HUES64 (cell line): ENCODE results near the gene DPPA4.
A peak's percentile ranks its signal among the peaks of the same experiment; 100 is the strongest.
"Not testable (repeated sequence)": the region's sequence is repeated elsewhere in the genome, so short reads cannot be mapped to it uniquely, and the experiment has no call there.

Experiments
- H3K27ac ChIP-seq: 2 replicates; pipeline ENCODE4 v1.7.0; 2013; ENCODE audit warnings: low read depth, low read length, inconsistent platforms
- H3K27me3 ChIP-seq: 2 replicates; pipeline ENCODE4 v1.6.1; 2013; ENCODE audit warnings: mild to moderate bottlenecking, low read length; ENCODE audit not compliant: insufficient read depth
- H3K36me3 ChIP-seq: 2 replicates; pipeline ENCODE4 v1.6.1; 2013; ENCODE audit warnings: mild to moderate bottlenecking, low read length; ENCODE audit not compliant: insufficient read depth
- H3K4me1 ChIP-seq: 2 replicates; pipeline ENCODE4 v1.6.1; 2013; ENCODE audit warnings: mild to moderate bottlenecking, low read length, moderate library complexity; ENCODE audit not compliant: insufficient read depth
- H3K4me3 ChIP-seq: 2 replicates; pipeline ENCODE4 v1.5.1; 2013; ENCODE audit warnings: mild to moderate bottlenecking, low read length, moderate library complexity
- H3K9ac ChIP-seq: 2 replicates; pipeline ENCODE4 v1.6.1; 2013; ENCODE audit warnings: mild to moderate bottlenecking, low read depth, low read length
- H3K9me3 ChIP-seq: 2 replicates; pipeline ENCODE4 v1.6.1; 2013; ENCODE audit warnings: low read depth, low read length; ENCODE audit not compliant: insufficient read depth
- WGBS: fragments of 150-250, 120-280 bp; methylation state at CpG from one replicate; pipeline ENCODE4 v1.1.7; 2013; ENCODE audit warnings: missing lambda C conversion rate; 5-methylcytosine and 5-hydroxymethylcytosine counted together

DPPA4 gene

DNA sequence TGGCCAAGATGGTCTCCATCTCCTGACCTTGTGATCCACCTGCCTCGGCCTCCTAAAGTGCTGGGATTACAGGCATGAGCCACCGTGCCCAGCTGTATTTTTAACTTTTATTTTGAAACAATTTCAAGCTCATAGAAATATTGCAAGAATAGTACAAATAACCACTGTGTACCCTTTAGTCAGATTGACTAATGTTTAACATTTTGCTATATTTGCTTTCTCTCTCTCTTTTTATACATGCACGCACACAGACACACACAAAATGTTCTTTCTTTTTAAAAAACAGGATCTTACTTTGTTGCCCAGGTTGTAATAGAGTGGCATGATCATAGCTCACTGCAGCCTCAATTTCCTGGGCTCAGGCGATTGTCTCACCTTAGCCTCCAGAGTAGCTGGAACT is 25.5 kb upstream of the DPPA4 start:
- Histone ChIP-seq H3K36me3 (0 out of 2 replicates have a peak, but pooled peaks cover 2% of the 10 kb centered on the region), H3K27me3 (no peaks in the 10 kb centered on the region), H3K4me3 (no peak overlapping the region), H3K4me1 (no peaks in the 10 kb centered on the region), H3K27ac (no peak overlapping the region), H3K9me3 (no peaks in the 10 kb centered on the region), H3K9ac (no peak overlapping the region)
- WGBS: 98% methylated on average over 4 of the region's 4 CpGs

DNA sequence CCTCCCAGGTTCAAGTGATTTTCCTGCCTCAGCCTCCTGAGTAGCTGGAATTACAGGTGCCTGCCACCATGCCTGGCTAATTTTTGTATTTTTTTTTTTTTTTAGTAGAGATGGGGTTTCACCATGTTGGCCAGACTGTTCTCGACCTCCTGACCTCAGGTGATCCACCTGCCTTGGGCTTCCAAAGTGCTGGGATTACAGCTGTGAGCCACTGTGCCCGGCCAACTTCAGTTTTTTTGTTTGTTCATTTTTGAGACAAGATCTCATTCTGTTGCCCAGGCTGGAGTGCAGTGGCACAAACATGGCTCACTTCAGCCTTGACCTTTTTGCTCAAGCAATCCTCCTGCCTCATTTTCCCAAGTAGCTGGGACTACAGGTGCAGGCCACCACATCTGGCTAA is 21.5 kb upstream of the DPPA4 start:
- not testable (repeated sequence) for H3K9me3 ChIP-seq, H3K36me3 ChIP-seq, H3K27ac ChIP-seq, H3K27me3 ChIP-seq, H3K4me3 ChIP-seq, H3K9ac ChIP-seq
- WGBS: 87% methylated on average over 2 of the region's 2 CpGs
- H3K4me1 ChIP-seq: peaks cover 33% of the 10 kb centered on the region

DNA sequence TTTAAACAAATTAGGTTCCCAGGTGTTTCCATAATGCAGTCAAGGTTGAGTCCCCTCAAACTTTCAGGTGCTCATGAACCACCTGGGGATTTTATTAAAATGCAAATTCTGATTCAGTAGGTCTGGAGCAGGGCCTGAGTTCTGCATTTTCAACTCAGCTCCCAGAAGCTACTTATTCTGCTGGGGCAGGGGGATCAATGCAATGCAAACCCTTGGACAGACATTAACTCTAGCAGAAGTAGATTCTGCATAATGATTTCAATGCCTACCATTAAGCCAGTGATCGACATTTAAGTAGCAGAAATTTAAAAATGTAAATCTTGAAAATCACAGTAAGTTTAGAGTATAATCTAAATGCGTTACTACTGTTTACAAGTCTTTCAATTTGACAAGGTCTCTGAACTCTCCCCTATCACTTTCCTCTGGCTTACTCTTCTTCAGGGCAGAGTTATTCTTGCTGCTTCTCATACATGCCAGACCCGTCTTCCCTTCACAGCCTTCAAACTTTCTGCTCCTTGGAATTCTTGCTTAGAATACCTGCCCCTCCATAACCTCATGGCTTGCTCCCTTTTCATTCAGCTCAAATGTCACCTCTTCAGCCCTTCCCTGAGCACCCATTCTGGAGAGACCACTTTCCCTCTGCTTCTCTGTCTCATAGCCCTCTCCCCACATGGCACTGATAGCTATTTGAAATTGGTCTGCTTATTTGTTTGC is 19.3 kb upstream of the DPPA4 start:
- no peaks in the 10 kb centered on the region for H3K27me3 ChIP-seq
- 8% methylated on average over 2 of the region's 3 CpGs for WGBS
- no peaks in the 10 kb centered on the region for H3K9me3 ChIP-seq
- peak overlapping the region; percentile 53 for H3K9ac ChIP-seq
- H3K27ac ChIP-seq: peak overlapping the region; percentile 97
- peaks cover 45% of the 10 kb centered on the region for H3K4me1 ChIP-seq
- peak overlapping the region; percentile 36 for H3K4me3 ChIP-seq
- peaks cover 19% of the 10 kb centered on the region; the same call in 1 of the 2 replicates for H3K36me3 ChIP-seq

DNA sequence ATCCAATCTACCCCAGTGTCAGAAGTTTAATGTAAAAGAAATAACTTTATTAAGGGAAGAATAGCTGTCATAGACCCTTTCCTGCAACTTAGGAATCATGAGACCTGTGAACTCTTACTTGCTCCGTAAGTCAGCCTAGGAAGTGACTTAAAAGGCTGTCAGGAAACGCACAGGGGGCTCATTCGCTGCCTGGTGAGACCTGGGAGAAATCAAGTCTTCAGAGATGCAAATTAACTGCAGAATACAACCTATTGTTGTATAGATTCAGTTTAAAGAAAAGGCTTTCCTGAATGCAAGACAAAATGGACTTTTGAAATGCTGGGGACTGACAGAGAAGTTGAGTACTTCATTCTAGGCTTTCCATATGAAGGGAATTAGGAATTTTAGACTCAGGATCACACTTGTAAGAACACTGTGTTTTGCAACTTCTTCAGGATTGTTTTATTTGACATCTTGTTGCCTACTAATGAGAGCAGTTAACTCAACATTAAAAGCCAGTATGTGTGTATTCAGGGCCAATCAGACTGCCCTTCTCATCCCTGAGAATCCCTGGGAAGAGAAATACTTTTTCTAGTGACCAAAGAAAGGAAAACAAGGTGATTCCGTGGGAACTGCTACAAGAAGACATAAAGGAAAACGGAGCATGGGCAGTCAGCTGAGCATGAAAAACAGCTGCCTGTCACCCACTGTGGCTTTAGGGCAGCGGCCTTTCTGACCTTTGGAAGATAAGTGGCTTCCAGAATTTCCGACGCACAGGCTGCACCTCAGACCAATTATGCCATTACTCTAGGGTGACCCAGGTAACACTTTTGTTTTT is 18.5 kb upstream of the DPPA4 start:
- H3K9ac ChIP-seq: peak overlapping the region; percentile 53
- WGBS: 2% methylated on average over 8 of the region's 8 CpGs
- H3K36me3 ChIP-seq: peaks cover 22% of the 10 kb centered on the region; the same call in 1 of the 2 replicates
- no peaks in the 10 kb centered on the region for H3K27me3 ChIP-seq
- H3K9me3 ChIP-seq: no peaks in the 10 kb centered on the region
- peak overlapping the region; percentile 36 for H3K4me3 ChIP-seq
- H3K4me1 ChIP-seq: peaks cover 45% of the 10 kb centered on the region
- H3K27ac ChIP-seq: peak overlapping the region; percentile 97

DNA sequence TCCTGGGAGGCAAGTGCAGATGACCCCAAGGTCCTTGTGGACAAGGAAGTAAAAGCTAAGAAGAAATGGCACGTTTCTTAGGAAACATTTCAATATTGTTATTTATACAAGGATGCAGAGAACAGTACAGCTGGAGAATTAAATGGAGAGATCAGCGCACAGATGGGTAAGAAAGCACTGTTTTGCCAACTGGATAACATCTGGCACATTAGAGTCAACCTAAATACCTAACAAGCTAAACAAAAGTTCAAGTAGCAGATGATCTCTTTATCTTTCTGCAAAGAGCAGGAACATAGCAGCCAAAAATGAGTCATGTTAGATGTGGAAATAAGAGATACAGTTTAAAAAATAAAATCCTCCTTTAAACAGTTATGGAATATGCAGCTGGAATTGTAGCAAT is 15.7 kb upstream of the DPPA4 start:
- no peak overlapping the region for H3K4me3 ChIP-seq
- H3K4me1 ChIP-seq: peaks cover 45% of the 10 kb centered on the region
- H3K27ac ChIP-seq: peak overlapping the region; percentile 97; the same call in 1 of the 2 replicates
- no peak overlapping the region for H3K9ac ChIP-seq
- 83% methylated on average over 2 of the region's 2 CpGs for WGBS
- H3K36me3 ChIP-seq: peaks cover 28% of the 10 kb centered on the region; the same call in 1 of the 2 replicates
- no peaks in the 10 kb centered on the region for H3K9me3 ChIP-seq
- H3K27me3 ChIP-seq: no peaks in the 10 kb centered on the region

DNA sequence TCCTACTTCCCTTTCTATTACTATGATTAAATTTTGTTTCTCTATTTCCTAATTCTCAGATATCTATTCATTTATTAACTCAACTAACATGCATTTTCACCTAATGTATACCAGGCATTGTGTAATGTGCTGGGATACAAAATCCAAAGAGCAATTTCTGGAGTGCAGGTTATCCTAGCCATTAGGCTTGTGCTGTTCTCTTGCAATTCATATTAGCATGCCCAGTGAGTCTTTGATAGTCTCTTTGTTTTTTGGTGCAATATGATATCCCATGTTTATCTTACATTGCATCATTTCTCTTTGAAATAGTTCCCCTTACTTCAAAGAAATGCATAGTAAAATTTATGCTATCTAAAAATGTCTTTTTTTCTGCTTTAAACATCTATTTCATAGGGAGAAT is 13.9 kb upstream of the DPPA4 start:
- Histone ChIP-seq H3K9me3 (no peaks in the 10 kb centered on the region), H3K4me1 (peaks cover 37% of the 10 kb centered on the region), H3K9ac (no peak overlapping the region), H3K36me3 (peaks cover 32% of the 10 kb centered on the region; the same call in 1 of the 2 replicates), H3K27ac (no peak overlapping the region), H3K4me3 (no peak overlapping the region), H3K27me3 (no peaks in the 10 kb centered on the region)

DNA sequence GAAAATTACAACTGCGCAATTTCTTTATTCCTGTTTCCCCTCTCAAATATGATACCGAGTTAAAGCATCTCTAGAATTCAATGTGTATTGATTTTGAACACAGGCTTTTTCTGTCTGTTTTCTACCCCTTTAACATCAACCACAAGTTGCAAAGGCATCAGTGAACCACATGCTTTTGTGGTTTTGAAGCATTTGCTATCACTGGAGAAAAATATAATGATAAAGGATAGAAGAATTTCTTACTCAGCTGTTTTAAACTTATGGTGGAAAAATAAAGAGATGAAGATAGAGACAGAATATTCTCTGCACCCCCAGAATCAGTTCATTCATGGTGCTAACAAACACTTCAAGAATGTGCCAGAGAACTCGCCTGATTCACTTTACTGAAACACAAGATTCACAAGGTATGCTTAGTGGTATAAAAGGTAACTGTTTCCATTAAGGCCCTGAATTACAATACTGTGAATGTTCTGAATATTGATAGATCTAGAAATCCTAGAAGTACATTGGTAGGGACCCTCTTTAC is 9.5 kb upstream of the DPPA4 start:
- WGBS: 80% methylated on average over 2 of the region's 3 CpGs
- H3K27ac ChIP-seq: no peak overlapping the region
- 0 out of 2 replicates have a peak, but pooled peaks cover 11% of the 10 kb centered on the region for H3K4me1 ChIP-seq
- H3K27me3 ChIP-seq: no peaks in the 10 kb centered on the region
- no peak overlapping the region for H3K9ac ChIP-seq
- no peaks in the 10 kb centered on the region for H3K9me3 ChIP-seq
- peaks cover 39% of the 10 kb centered on the region for H3K36me3 ChIP-seq
- H3K4me3 ChIP-seq: no peak overlapping the region

DNA sequence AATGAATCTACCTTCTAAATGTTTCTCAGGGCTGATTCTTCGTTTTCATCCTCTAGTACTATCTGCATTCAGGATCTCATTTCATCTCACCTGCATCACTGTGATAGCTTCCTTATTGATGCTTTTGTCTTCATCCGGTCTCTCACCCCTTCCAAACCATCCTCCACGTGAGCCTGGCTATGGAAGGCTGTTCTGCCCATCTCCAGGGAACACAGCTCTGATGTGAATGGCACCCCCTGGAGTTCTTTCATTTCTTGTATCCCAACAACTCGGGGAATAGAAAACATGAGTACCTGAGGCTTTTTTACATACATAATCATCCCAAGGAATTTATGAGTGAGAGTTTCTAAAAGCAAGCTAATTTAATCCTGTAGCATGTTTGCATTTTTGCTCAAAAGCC is 8.8 kb upstream of the DPPA4 start:
- H3K36me3 ChIP-seq: peaks cover 34% of the 10 kb centered on the region
- no peaks in the 10 kb centered on the region for H3K9me3 ChIP-seq
- WGBS: 57% methylated on average over 3 of the region's 4 CpGs
- H3K27ac ChIP-seq: no peak overlapping the region
- H3K9ac ChIP-seq: no peak overlapping the region
- H3K4me1 ChIP-seq: 0 out of 2 replicates have a peak, but pooled peaks cover 11% of the 10 kb centered on the region
- no peak overlapping the region for H3K4me3 ChIP-seq
- H3K27me3 ChIP-seq: no peaks in the 10 kb centered on the region

DNA sequence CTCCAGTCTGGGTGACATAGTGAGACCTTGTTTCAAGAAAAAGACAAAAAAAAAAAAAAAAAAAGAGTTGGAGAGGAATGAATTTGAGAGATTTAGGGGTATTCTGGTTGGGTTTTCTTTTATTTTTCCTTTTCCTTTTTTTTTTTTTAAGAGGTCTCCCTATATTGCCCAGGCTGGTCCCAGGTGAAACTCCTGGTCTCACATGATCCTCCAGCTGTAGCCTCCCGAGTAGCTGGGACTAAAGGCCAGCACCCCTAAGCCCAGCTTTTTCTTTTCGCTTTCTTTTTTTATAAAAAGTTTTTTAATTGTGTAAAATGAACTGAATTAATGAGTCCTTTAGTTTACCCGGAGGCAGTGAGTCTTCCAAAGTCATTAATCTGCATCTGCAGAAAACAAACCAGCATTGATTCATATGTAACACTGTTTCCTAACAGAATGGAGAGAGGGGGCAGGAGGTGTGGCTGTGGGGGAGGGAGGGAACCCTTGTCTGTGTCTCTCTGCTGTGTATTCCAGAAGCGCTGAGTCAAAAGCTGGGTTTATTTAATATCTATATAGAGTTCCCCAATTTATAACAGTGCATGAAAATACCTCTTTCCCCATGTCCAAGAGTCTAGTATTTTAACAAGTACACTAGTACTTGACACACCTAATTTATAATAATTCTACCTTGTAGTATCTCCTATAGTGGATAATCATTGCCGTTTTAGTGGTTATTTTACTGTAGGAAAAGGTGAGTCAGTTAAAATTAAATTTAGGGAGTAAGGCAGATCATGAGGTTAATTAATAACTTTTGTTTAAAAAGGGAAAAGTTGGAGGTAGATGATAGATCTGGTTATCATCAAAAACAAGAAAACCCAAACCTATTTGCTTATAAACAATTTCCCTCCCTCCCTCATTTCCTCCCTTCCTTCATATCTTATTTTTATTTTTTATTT is 2.6 kb upstream of the DPPA4 start:
- peaks cover 21% of the 10 kb centered on the region for H3K4me1 ChIP-seq
- H3K9me3 ChIP-seq: no peaks in the 10 kb centered on the region
- H3K9ac ChIP-seq: peak overlapping the region; percentile 49; the same call in 1 of the 2 replicates
- H3K4me3 ChIP-seq: peak overlapping the region; percentile 94
- no peaks in the 10 kb centered on the region for H3K27me3 ChIP-seq
- WGBS: 34% methylated on average over 4 of the region's 5 CpGs
- H3K27ac ChIP-seq: peak overlapping the region; percentile 93
- H3K36me3 ChIP-seq: peaks cover 36% of the 10 kb centered on the region

DNA sequence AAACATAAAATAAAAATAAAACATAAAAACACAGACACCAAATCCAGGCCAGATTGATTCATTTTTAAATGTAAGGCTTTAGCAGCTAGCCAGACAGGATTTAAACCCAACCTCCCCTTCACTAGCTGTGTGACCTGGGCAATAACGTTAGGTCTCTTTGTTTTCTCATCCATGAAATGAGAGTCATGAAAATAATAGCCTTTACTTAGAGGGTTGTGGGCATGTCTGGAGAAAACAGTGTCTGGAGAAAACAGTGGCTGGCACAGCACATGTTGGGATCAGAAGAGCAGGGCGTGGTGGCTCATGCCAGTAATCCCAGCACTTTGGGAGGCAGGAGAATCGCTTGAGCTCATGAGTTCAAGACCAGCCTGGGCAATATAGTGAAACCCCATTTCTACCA is 1.9 kb upstream of the DPPA4 start:
- Histone ChIP-seq H3K27ac (peak overlapping the region; percentile 93), H3K27me3 (no peaks in the 10 kb centered on the region), H3K9ac (peak overlapping the region; percentile 99; the same call in 1 of the 2 replicates), H3K4me1 (peaks cover 21% of the 10 kb centered on the region), H3K36me3 (peaks cover 37% of the 10 kb centered on the region), H3K4me3 (peak overlapping the region; percentile 94), H3K9me3 (no peaks in the 10 kb centered on the region)
- WGBS: 52% methylated on average over 3 of the region's 3 CpGs
